AG20443 (cell line): Measurements from ENCODE around the gene RDH12.
"Not testable (repeated sequence)": the region's sequence is repeated elsewhere in the genome, so short reads cannot be mapped to it uniquely, and the experiment has no call there.

Source experiments
- DNase-seq: peaks from one replicate; pipeline ENCODE4 v3.0.0; 2012; ENCODE audit warnings: low spot score, mixed read lengths

RDH12 gene

DNA sequence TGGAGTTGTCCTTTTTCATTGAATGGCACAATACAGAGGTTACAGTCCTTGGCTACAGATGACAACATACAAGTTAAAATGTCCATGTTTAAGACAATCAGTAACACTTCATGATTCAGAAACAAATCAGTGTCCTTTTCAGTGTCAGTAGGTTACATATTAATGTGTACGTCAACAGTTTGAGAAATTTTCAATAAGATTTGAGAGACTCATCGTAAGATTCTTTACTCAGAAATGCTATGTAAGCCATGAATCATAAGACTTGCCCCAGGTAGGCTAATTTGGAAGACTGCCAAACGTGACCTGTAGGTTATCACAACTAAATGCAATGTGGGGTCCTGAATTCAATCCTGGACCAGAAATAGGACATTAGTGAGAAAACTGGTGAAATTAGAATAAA lies 3.5 kb downstream of the RDH12 start:
- no peak for DNase-seq

DNA sequence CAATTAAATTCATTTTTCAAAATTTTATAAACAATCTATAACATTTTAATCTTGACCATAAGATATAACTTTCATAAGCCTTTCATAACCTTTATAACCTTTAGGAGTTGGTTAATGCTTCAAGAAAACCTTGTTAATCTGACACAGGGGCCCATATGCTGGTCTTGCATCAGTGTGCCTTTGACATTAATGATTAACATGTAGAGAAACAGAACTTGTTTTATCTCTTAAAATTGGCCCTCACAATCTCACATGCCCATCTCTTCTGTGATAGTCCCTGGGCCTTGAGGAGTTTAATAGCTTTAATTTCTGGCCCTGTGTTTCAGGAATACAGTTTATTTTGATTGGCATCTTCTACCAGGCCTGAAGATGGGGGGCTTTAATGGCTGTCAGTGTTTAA lies 7.7 kb downstream of the RDH12 start:
- DNase-seq, result not testable (repeated sequence)

DNA sequence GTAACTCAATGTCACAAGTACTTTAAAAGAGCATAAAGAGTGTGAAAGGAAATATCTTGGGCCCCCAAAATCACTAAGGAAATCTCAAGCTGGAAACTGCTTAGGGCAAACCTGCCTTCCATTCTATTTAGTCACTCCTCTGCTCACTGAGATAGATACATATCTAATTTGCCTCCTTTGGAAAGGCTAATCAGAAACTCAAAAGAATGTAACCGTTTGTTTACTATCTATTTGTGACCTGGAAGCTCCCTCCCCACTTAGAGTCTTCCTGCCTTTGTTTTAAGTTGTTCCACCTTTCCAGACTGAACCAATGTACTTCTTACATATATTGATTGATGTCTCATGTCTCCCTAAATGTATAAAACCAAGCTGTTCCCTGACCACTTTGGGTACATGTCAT lies 8.1 kb downstream of the RDH12 start:
- not testable (repeated sequence) for DNase-seq

DNA sequence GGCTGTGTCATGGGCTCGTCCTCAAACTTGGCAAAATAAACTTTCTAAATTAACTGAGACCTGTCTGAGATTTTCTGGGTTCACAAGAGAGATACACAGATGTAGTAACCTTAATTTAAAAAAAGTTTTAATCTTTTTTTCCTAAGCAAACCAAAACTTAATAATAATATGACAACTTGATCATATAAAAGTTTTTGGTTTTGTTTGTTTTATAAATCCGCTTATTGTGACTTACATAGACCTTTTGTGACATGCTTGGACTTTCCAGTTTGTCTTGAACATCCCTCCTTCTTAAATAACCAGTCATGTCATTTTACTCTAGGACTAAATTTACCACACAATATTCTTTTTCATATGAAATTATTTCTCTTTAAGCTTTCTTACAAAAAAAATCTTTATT lies 8.5 kb downstream of the RDH12 start:
- no peak for DNase-seq

DNA sequence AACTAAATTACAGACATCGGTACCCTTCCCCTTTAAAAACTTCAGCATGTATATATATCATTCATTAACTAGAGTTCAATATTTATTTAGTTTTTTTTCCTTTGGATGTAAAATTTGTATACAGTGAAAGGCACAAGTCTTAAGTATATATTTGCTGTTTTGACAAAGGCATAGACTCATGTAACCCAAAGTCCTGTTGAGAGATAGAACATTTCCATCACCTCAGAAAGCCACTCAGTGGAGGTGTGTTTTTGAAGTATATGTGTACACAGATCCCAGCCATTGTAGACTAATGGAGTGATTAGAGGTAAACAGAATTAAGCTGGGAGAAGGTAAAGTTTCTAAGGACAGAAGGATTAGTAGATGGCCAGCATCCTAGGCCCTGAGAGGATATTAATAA lies 15.4 kb downstream of the RDH12 start:
- no peak for DNase-seq

DNA sequence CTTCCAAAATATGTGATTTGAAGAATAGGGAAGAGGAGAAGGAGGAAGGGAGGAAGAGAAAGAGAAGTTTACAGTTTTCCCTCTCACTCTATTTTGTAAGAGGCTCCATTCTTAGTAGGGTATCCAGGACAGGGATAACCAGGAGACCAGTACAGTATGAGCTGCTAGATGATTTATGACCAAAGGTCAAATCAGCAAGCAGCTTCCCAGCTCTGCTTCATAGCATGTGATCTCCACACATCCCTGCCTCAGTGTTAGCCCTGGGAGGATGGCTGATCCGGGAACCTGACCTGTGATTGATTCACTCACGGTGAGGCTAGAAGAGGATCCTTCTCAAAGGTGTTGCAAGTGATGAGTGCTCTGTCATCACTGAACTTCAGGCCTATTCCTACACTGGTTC lies 16.6 kb downstream of the RDH12 start:
- no peak for DNase-seq

DNA sequence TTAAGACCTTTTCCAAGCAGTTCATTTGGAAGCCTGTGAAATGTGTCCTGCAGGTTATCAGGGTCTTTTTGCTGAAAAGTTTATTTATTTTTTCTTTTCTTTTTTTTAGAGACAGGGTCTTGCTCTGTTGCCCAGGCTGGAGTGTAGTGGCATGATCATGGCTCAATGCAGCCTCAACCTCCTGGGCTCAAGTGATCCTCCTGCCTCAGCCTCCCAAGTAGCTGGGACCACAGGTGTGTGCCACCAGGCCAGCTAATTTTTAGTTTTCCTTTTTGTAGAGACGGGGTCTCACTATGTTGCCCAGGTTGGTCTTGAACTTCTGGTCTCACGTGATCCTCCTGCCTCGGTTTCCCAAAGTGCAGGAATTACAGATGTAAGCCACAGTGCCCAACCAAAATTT lies 17.7 kb downstream of the RDH12 start:
- not testable (repeated sequence) for DNase-seq

DNA sequence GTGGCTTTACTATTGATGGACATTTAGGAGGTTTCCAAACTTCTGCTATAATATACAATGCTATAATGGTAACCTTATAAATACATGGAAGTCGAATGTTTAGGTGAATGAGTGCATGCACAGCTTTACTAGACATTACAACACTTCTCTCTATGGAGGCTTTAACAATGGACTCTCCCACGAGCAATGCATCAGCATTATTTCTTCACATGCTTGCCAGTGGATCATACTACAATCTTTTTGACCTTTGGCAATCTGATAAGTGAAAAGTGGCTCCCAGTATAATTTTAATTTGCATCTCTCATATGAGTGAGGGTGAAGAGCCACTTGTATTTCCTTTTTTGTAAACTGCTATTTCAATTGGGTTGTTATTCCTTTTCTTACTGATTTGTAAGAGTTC lies 18.2 kb downstream of the RDH12 start:
- no peak for DNase-seq

DNA sequence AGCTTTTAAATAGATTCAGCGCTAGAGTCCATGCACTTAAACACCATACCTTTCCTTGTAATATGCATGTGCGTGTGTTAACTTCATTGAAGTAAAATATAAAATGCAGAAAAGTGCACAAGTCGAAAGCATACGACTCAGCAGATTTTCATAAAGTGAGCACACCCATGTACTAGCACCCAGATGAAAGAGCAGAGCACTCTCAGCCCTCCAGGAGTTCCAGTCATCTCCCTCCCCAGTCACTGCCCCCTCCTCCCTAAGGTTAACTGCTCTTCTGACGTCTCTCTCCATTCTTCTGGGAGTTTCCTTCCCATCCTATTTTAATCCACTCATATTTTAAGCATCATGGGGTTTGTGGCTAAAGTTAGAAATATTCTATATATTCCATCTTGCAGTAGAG lies 20.2 kb downstream of the RDH12 start:
- DNase-seq, result no peak

DNA sequence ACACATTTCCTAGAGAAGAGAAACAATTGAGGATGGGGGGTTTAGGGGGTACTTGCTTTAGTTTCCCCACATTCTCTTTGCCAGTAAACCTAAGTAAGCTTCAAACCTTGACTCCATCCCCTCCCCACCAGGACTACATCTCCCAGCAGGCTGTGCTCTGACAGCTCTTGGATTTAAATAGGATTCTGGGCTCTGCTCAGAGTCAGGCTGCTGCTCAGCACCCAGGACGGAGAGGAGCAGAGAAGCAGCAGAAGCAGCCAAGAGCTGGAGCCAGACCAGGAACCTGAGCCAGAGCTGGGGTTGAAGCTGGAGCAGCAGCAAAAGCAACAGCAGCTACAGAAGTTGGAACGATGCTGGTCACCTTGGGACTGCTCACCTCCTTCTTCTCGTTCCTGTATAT lies 20.6 kb downstream of the RDH12 start:
- DNase-seq, result peak; percentile 34

DNA sequence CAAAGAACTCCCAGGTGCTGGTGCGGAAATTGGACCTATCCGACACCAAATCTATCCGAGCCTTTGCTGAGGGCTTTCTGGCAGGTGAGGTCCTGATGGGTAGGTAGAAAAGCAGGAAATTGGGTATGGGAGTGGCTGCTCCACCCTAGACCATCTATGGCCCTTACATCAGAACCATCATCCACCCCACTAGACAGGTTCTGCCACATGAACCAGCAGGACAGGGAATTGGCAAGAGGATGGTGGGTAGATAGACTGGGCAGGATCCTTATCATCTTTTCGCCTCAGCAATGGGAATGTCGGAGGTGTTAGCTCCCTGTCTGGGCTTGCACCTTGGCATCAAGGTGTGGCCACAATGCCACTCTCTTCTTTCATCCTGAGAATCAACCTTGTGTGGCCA lies 23.5 kb downstream of the RDH12 start:
- no peak for DNase-seq

DNA sequence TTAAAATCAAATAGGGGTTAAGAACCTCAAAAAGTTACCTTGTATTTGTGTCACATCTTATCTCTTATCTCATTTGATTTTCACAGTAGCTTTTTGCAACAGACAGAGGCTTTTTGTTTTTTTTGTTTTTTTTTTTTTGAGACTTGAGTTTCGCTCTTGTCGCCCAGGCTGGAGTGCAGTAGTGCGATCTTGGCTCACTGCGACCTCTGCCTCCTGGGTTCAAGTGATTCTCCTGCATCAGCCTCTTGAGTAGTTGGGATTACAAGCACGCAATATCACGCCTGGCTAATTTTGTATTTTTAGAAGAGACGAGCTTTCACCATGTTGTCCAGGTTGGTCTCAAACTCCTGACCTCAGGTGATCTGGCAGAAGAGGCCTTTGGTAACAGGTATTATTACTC lies 25.7 kb downstream of the RDH12 start:
- no peak for DNase-seq

DNA sequence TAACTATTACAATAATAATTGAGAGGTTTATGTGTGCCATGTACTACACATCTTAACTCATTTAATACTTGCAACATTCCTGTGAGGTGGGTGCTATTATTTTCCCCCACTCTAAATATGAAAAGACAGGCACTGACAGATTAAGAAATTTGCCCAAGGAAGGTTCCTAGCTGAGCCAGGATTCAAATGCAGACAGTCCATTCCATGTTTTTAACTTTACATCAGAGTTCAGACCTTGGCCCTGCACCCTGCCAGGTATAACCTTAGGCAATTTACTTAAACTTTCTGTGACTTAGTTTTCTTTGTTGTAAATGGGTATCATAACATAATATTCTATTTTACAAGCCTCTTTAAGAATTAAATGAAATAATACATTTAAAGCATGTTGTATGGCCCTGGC lies 26.6 kb downstream of the RDH12 start:
- DNase-seq, result no peak

DNA sequence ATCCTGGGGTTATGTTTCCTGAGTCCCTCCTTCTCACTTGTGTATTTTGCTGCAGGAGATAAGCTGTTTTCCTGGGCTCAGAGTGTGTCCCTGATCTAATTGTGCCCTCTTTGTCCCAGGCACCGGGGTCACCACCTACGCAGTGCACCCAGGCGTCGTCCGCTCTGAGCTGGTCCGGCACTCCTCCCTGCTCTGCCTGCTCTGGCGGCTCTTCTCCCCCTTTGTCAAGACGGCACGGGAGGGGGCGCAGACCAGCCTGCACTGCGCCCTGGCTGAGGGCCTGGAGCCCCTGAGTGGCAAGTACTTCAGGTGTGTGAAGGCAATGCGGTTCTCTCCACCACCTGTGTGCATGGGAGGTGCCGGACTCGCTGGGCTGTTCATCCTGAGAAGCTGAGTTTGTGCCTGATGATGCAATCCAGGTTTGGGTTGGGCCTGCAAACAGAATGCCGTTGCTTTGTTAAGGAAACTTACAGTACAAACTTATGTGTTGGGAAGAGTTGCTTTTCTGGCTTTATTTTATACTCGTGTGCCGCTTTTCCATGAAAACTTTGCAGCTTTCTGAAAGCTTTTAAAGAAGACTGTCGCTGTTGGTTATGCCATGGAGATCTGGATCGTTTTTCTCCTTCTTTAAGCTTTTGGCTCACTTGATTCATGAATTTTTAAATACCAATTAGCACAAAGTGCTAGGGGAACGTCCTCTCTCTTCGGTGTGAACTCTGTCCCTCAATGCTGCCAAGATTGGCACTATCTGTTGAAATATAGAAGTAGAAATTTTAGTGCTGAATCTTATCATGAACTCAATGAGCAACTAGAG lies 27.6 kb downstream of the RDH12 start:
- DNase-seq, result no peak

DNA sequence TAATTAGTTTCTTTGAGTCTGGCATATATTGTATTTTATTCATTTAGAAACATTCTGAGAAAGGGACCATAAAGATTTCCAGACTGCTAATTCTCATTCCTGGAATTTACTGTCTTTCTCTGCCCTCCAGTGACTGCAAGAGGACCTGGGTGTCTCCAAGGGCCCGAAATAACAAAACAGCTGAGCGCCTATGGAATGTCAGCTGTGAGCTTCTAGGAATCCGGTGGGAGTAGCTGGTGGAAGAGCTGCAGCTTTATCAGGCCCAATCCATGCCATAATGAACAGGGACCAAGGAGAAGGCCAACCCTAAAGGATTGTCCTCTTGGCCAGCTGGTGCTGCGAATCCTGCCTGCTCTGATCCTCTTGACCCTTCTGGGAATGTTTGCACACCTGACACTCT lies 31.9 kb downstream of the RDH12 start:
- DNase-seq, result no peak

DNA sequence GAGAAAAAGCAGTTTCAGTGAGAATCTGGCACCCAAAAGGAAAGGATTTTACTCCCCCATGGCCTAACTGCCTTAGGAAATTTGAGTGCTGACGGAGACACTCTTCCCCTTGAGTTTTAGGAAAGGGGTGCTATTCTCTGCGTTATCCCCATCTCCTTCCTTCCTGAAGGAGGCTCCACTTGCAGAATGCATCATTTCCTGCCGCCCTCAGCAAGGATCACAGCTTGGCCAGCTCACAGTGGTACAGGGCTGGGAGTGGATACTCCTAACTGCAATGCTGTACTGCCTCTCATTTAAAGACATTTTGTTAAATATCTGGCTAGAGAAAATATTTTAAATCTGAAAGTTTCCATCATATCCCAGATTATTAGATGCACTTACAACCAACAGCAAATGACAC lies 33.0 kb downstream of the RDH12 start:
- peak; percentile 35 for DNase-seq

DNA sequence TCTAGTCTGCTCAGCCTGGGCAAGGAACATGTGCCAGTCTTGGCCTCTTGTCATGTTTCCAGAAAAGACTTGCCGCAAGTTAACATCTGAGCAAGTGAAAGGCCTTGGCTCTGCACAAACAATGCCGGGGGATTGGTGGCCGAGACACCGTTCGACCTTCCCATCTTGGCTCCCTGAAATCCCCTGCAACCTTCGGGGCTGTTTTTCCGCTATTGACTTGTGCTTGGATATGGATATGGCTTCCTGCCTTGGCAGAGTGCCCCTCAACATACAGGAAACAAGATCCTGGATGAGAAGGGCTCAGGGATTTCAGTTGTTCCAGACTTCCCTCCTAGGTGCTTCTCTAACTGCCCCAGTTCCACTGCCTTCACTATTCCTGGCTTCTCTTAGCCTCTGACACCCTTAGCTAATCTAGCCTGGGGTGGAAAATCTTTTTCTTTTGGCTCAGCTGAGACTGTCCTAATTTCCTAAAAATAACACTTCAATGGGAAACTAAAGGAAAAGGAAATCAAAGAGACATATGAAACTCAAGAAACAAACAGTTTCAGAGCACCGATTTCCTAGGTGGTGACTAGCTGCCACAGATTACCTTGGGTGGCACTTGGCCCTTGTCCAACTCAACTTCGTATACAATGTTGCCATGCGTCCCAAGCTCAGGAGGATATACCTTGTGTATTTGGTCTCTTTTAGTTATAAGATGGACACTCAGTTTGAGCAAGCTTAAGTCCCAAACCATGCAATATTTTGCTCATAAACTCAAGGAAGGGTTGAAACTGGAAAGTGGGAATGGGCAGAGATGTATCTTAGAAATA lies 33.9 kb downstream of the RDH12 start:
- DNase-seq, result no peak

DNA sequence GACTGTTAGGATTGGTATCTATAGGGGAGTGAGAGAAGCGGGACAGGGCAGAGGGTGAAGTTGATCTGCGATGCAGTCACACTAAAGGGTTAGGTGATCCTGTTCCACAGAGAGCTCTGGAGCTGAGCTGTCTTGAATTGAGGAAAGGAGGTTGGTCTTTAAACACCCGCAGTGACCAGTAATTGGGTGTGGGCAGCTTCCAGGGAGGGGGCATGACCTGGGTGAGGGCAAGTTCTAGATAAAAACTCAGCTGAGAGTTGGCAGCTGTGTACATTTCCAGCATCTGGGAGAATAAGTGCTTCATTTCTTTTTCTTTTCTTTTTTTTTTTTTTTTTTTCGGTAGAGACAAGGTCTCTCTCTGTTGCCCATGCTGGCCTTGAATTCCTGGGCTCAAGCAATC lies 35.1 kb downstream of the RDH12 start:
- no peak for DNase-seq

DNA sequence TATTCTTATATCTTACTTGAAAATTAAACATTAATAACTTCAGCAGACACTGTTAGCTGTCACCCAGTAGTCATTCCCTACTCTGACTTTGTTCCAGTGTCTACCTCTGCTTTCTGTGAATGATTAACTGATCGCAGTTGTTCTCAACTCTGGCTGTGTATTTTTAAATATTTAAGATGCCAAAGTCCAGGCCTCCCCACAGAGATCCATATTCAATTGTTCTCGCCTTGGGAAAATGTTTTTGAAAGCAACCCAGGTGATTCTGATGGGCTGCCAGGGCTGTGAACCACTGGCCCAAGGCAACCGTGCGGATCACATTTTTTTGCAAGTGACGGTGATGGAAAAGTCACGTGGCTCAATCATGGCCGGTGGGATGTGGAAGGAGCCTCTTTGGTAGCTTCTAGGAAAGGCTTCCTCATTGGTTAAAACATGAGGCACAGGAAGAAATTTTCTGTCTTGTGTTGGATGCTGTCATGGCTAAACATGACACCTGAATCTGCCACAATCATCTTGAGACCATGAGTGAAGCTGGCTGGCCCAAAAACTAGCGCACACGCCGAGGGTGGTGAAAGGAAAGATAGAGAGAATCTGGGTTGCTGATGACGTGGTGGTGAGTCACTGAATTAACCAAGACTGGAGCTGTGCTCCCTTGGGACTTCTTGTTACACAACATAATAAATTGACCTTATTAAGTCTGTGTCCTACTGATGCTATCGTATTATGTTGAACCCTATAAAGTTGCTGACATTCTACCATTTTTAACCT lies 37.2 kb downstream of the RDH12 start:
- peak; percentile 90 for DNase-seq

DNA sequence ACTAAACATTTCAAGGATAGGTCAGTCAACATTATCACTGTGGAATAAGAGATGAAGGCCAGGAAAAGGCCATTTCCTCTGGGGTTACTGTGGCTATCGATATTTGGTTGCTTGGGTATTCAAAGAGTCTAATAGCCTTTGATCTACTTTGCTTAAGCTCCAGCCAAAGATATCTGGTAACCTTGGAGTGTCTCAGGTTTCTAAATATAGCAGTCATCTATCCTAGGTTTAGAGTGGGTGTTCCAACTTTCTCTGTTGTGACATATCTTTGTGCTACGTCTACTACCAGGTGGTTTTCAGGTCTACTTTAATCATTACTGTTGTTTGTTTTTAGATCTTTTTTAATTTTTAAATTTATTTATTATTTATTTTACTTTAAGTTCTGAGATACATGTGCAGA lies 42.4 kb downstream of the RDH12 start:
- no peak for DNase-seq

DNA sequence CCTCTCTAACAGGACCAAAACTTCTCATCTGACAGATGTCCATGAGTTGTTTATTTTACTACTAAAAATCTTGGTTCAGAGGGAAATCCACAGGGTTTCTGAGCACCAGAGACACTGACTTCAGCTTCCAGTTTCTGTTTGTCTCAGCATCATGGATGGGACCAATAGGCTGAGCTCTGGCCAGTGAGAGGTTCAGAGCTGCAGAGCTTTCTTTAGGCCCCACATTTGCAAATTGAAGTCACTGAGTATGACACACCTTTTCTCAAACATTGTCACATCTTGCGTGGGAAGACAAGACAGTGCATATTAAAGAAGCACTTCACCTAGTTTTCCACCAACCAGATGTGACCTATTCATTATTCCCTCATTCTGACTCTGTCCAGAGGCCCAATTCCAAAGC lies 45.2 kb downstream of the RDH12 start:
- no peak for DNase-seq

DNA sequence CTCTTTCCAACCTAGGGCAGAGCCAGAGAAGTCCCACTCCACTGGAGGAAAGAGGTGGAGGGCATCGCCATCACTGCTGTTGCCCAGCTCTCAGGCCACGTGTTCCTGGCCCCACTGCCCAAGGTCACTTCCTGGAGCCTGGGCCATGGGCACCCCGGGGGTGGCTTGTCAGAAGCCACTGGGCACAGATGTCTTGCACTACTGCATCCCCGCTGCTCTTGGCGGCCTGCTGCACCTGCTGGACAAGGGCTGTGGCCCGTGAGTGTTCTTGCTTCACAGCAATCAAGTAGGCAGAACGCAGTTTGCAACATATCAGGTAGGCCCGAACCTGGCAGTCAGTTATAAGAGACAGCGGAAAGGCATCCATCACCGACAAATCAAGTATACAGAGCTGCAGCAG lies 46.6 kb downstream of the RDH12 start:
- no peak for DNase-seq
